GM23338 (cell line): ENCODE data around the gene RALY. TPM values are rescaled to one million over a fixed set of nuclear protein-coding genes. Genes with fewer than 3 reads are reported as not detected.

Experiments used
- ATAC-seq: fragments of 200-7000 bp; cut with Tn5 transposase; 3 replicates; pipeline ENCODE4 v1.9.1; 2020
- DNase-seq: peaks from one replicate; pipeline ENCODE4 v3.0.0-alpha.2; 2015; ENCODE audit warnings: low spot score
- H2AFZ ChIP-seq: fragments of 200-600 bp; sonication (generic); 2 replicates; pipeline ENCODE4 v1.8.0; 2016; ENCODE audit warnings: antibody characterized with exemption, mild to moderate bottlenecking, moderate library complexity
- H3F3A ChIP-seq: fragments of 200-600 bp; sonication (generic); replicated peaks from 2 replicates; pipeline ENCODE4 v1.8.0; 2017; ENCODE audit warnings: antibody characterized with exemption, mixed run types, low read depth
- H3K27ac ChIP-seq: fragments of 200-600 bp; sonication (generic); 2 replicates; pipeline ENCODE4 v1.6.1; 2016; ENCODE audit warnings: low read depth
- H3K27me3 ChIP-seq: fragments of 200-600 bp; sonication (generic); 2 replicates; pipeline ENCODE4 v1.8.0; 2016; ENCODE audit warnings: mild to moderate bottlenecking, mixed run types, moderate library complexity; ENCODE audit not compliant: insufficient read depth
- H3K36me3 ChIP-seq: fragments of 200-600 bp; sonication (generic); 2 replicates; pipeline ENCODE4 v1.8.0; 2016; ENCODE audit warnings: mild to moderate bottlenecking; ENCODE audit not compliant: insufficient read depth
- H3K4me1 ChIP-seq: fragments of 200-600 bp; sonication (generic); 2 replicates; pipeline ENCODE4 v1.8.0; 2016; ENCODE audit warnings: mild to moderate bottlenecking, moderate library complexity; ENCODE audit not compliant: insufficient read depth
- H3K4me2 ChIP-seq: fragments of 200-600 bp; sonication (generic); 2 replicates; pipeline ENCODE4 v1.7.1; 2017; ENCODE audit warnings: mixed run types
- H3K4me3 ChIP-seq: fragments of 200-600 bp; sonication (generic); 2 replicates; pipeline ENCODE4 v1.6.1; 2016; ENCODE audit warnings: mixed run types
- H3K79me2 ChIP-seq: fragments of 200-600 bp; sonication (generic); replicated peaks from 2 replicates; pipeline ENCODE4 v1.8.0; 2017; ENCODE audit warnings: mild to moderate bottlenecking; ENCODE audit not compliant: insufficient read depth
- H3K9me2 ChIP-seq: fragments of 200-600 bp; sonication (generic); 2 replicates; pipeline ENCODE4 v1.8.0; 2017; ENCODE audit not compliant: insufficient read depth
- H4K20me1 ChIP-seq: fragments of 200-600 bp; sonication (generic); replicated peaks from 2 replicates; pipeline ENCODE4 v1.8.0; 2017; ENCODE audit warnings: mild to moderate bottlenecking; ENCODE audit not compliant: insufficient read depth
- H3K27ac Mint-ChIP-seq: 2 replicates; pipeline ENCODE4 v1.8.0; 2020; ENCODE audit warnings: inconsistent platforms, mild to moderate bottlenecking, moderate library complexity, mixed read lengths
- H3K27me3 Mint-ChIP-seq: 3 replicates; pipeline ENCODE4 v1.8.0; 2022; ENCODE audit warnings: low read depth, mild to moderate bottlenecking, moderate library complexity, mixed read lengths, inconsistent platforms; ENCODE audit not compliant: insufficient read depth, poor library complexity
- H3K36me3 Mint-ChIP-seq: 3 replicates; pipeline ENCODE4 v1.8.0; 2021; ENCODE audit warnings: low read depth, mild to moderate bottlenecking, inconsistent platforms, moderate library complexity, mixed read lengths
- H3K4me1 Mint-ChIP-seq: 3 replicates; pipeline ENCODE4 v1.8.0; 2020; ENCODE audit warnings: mild to moderate bottlenecking, inconsistent platforms, mixed read lengths
- H3K4me3 Mint-ChIP-seq: 3 replicates; pipeline ENCODE4 v1.8.0; 2021; ENCODE audit warnings: moderate library complexity, mild to moderate bottlenecking, inconsistent platforms, mixed read lengths
- H3K9me3 Mint-ChIP-seq: 3 replicates; pipeline ENCODE4 v1.8.0; 2020; ENCODE audit warnings: moderate library complexity, mild to moderate bottlenecking, inconsistent platforms, mixed read lengths
- CREB1 ChIP-seq: fragments of 250-450 bp; sonication (Bioruptor Pico); IDR thresholded peaks from 2 replicates; pipeline ENCODE4 v1.5.0; 2020; ENCODE audit warnings: low read depth, mild to moderate bottlenecking, moderate library complexity
- CTCF ChIP-seq, 2 experiments: fragments of 200-600 bp in 1 of 2; sonication (generic) in 1 of 2; conservative IDR thresholded peaks; 2 replicates each; pipeline versions ENCODE4 v1.5.1 to v1.6.1; 2016 to 2017; ENCODE audit warnings: antibody characterized with exemption in 2 of 2, low read depth in 2 of 2, mild to moderate bottlenecking in 2 of 2, moderate library complexity in 1 of 2
- ETS1 ChIP-seq: IDR thresholded peaks from 2 replicates; pipeline ENCODE4 v1.6.1; 2016; ENCODE audit warnings: antibody characterized with exemption
- EZH2phosphoT487 ChIP-seq: fragments of 200-600 bp; sonication (generic); IDR thresholded peaks from one replicate; pipeline ENCODE4 v1.8.1; 2018; ENCODE audit warnings: antibody characterized with exemption; ENCODE audit not compliant: unreplicated experiment
- JUNB ChIP-seq: IDR thresholded peaks from one replicate; pipeline ENCODE4 v1.6.1; 2016; ENCODE audit warnings: antibody characterized with exemption; ENCODE audit not compliant: unreplicated experiment
- NANOG ChIP-seq: IDR thresholded peaks from 2 replicates; pipeline ENCODE4 v1.6.1; 2016; ENCODE audit warnings: antibody characterized with exemption, borderline replicate concordance
- POLR2AphosphoS5 ChIP-seq: IDR thresholded peaks from 2 replicates; pipeline ENCODE4 v1.6.1; 2016; ENCODE audit warnings: antibody characterized with exemption, low read depth
- REST ChIP-seq: IDR thresholded peaks from one replicate; pipeline ENCODE4 v1.6.1; 2018; ENCODE audit warnings: antibody characterized with exemption; ENCODE audit not compliant: unreplicated experiment
- STAT1 ChIP-seq: IDR thresholded peaks from one replicate; pipeline ENCODE4 v1.6.1; 2016; ENCODE audit warnings: antibody characterized with exemption; ENCODE audit not compliant: unreplicated experiment
- ZNF114 ChIP-seq: fragments of 250-450 bp; sonication (Bioruptor Pico); IDR thresholded peaks from 2 replicates; pipeline ENCODE4 v1.5.0; 2020; ENCODE audit warnings: mild to moderate bottlenecking, moderate library complexity
- ZNF331 ChIP-seq: fragments of 250-450 bp; sonication (Bioruptor Pico); IDR thresholded peaks from 2 replicates; pipeline ENCODE4 v1.5.0; 2020; ENCODE audit warnings: low read depth, mild to moderate bottlenecking, moderate library complexity
- polyA plus RNA-seq: library from polyadenylated mRNA; unstranded; fragments of >200 nt; fragmentation: Nextera tagmentation; extraction: Ambion mirVana; gene quantifications from 2 replicates; pipeline ENCODE4 v1.2.1, GENCODE V29; 2016
- total RNA-seq: library from RNA; depleted of rRNA; stranded (reverse); fragments of >200 nt; shearing (Covaris generic); gene quantifications from 2 replicates; pipeline ENCODE4 v1.2.3, GENCODE V29; 2014

Gene RALY
- total and polyA plus RNA-seq, 2 experiments from 2014 or later: 144 to 167 TPM

GRCh38 chr20:34037121-34037520, 43.4 kb downstream of the RALY start (continued):
- TF ChIP-seq CTCF (conservative IDR thresholded peaks at IDR 0.05; ENCODE audit: low read depth in 2 of 2) (no peak), NANOG (no peak), ETS1 (no peak), JUNB (no peak), REST (no peak), STAT1 (no peak), ZNF331 (CRISPR knock-in tag) (no peak), CREB1 (CRISPR knock-in tag) (no peak), POLR2AphosphoS5 (no peak), ZNF114 (CRISPR knock-in tag) (no peak), EZH2phosphoT487 (no peak)

- Mint-ChIP-seq H3K27me3 (peaks cover 3% of the 10 kb centered on the region), H3K36me3 (peaks cover 6% of the 10 kb centered on the region; the same call in 1 of the 3 replicates), H3K9me3 (no peaks in the 10 kb centered on the region), H3K27ac (no peak overlapping the region), H3K4me3 (no peak overlapping the region), H3K4me1 (peaks cover 35% of the 10 kb centered on the region)
- Histone ChIP-seq H3K4me3 (no peak overlapping the region), H2AFZ (no peak overlapping the region), H3K4me2 (no peak overlapping the region), H3F3A (no peaks in the 10 kb centered on the region), H3K79me2 (peaks cover 91% of the 10 kb centered on the region), H4K20me1 (peaks cover 52% of the 10 kb centered on the region), H3K27me3 (no peaks in the 10 kb centered on the region), H3K9me2 (no peaks in the 10 kb centered on the region), H3K36me3 (peaks cover 5% of the 10 kb centered on the region; the same call in 1 of the 2 replicates), H3K27ac (no peak overlapping the region), H3K4me1 (peaks cover 17% of the 10 kb centered on the region)
- ATAC-seq (no peak), DNase-seq (no peak)
- TF ChIP-seq JUNB (no peak), CTCF (conservative IDR thresholded peaks at IDR 0.05; ENCODE audit: low read depth in 2 of 2) (no peak), REST (no peak)
Observed at GRCh38 chr20:34037767-34038166, 44.1 kb downstream of the RALY start.
